ENCODE results near the gene CCL28.

The CCL28 gene

GRCh38 chr5:43358301-43358700 lies 53.9 kb downstream of the CCL28 start:
- FAIRE-seq (no peak), DNase-seq (ENCODE audit: insufficient read length, low spot score) (no peak)
- no peak for TF ChIP-seq POLR2A (IDR thresholded peaks at IDR 0.05; ENCODE audit: low read depth, low read length)

GRCh38 chr5:43357878-43358281 lies 54.3 kb downstream of the CCL28 start:
- FAIRE-seq (no peak), DNase-seq (ENCODE audit: insufficient read length, low spot score) (no peak)
- TF ChIP-seq POLR2A (IDR thresholded peaks at IDR 0.05; ENCODE audit: low read depth, low read length) = no peak

- FAIRE-seq (no peak), DNase-seq (ENCODE audit: insufficient read length, low spot score) (no peak)
- TF ChIP-seq POLR2A (IDR thresholded peaks at IDR 0.05; ENCODE audit: low read depth, low read length) = no peak
Observed at GRCh38 chr5:43357067-43357466, 55.1 kb downstream of the CCL28 start.

GRCh38 chr5:43354774-43355173 lies 57.4 kb downstream of the CCL28 start:
- TF ChIP-seq POLR2A (IDR thresholded peaks at IDR 0.05; ENCODE audit: low read depth, low read length) = no peak
- no peak for DNase-seq (ENCODE audit: insufficient read length, low spot score)
- FAIRE-seq = no peak

- FAIRE-seq = no peak
- no peak for DNase-seq (ENCODE audit: insufficient read length, low spot score)
Observed at GRCh38 chr5:43353668-43354067, 58.5 kb downstream of the CCL28 start.

GRCh38 chr5:43352915-43353314 lies 59.3 kb downstream of the CCL28 start:
- no peak for TF ChIP-seq POLR2A (IDR thresholded peaks at IDR 0.05; ENCODE audit: low read depth, low read length)
- FAIRE-seq (no peak), DNase-seq (ENCODE audit: insufficient read length, low spot score) (no peak)

More at GRCh38 chr5:43353668-43354067, 58.5 kb downstream of the CCL28 start:
- no peak for TF ChIP-seq POLR2A (IDR thresholded peaks at IDR 0.05; ENCODE audit: low read depth, low read length)

- FAIRE-seq = no peak
- no peak for TF ChIP-seq POLR2A (IDR thresholded peaks at IDR 0.05; ENCODE audit: low read depth, low read length)
- DNase-seq (ENCODE audit: insufficient read length, low spot score) = no peak
Observed at GRCh38 chr5:43352131-43352530, 60.1 kb downstream of the CCL28 start.

GRCh38 chr5:43348861-43349363 lies 63.3 kb downstream of the CCL28 start:
- FAIRE-seq = no peak
- DNase-seq (ENCODE audit: insufficient read length, low spot score) = no peak
- TF ChIP-seq POLR2A (IDR thresholded peaks at IDR 0.05; ENCODE audit: low read depth, low read length) = no peak

- FAIRE-seq = no peak
- no peak for DNase-seq (ENCODE audit: insufficient read length, low spot score)
- no peak for TF ChIP-seq POLR2A (IDR thresholded peaks at IDR 0.05; ENCODE audit: low read depth, low read length)
Observed at GRCh38 chr5:43348207-43348606, 64.0 kb downstream of the CCL28 start.

GRCh38 chr5:43338862-43339261 lies 73.3 kb downstream of the CCL28 start:
- TF ChIP-seq POLR2A (IDR thresholded peaks at IDR 0.05; ENCODE audit: low read depth, low read length) = no peak
- no peak for FAIRE-seq
- no peak for DNase-seq (ENCODE audit: insufficient read length, low spot score)

- no peak for DNase-seq (ENCODE audit: insufficient read length, low spot score)
- no peak for FAIRE-seq
Observed at GRCh38 chr5:43336159-43336558, 76.0 kb downstream of the CCL28 start.

GRCh38 chr5:43335681-43336080 lies 76.5 kb downstream of the CCL28 start:
- no peak for DNase-seq (ENCODE audit: insufficient read length, low spot score)
- FAIRE-seq = no peak
- no peak for TF ChIP-seq POLR2A (IDR thresholded peaks at IDR 0.05; ENCODE audit: low read depth, low read length)

More at GRCh38 chr5:43336159-43336558, 76.0 kb downstream of the CCL28 start:
- TF ChIP-seq POLR2A (IDR thresholded peaks at IDR 0.05; ENCODE audit: low read depth, low read length) = no peak

- no peak for TF ChIP-seq POLR2A (IDR thresholded peaks at IDR 0.05; ENCODE audit: low read depth, low read length)
- FAIRE-seq = no peak
- no peak for DNase-seq (ENCODE audit: insufficient read length, low spot score)
Observed at GRCh38 chr5:43332401-43332800, 79.8 kb downstream of the CCL28 start.
